BJ (cell line): Measurements from ENCODE around the gene HS6ST2. TPM values are rescaled to one million over a fixed set of nuclear protein-coding genes. Genes with fewer than 3 reads are reported as not detected.

Source experiments
- CTCF ChIA-PET: fragments of 350-600 bp; formaldehyde crosslinking; extraction: SDS; loops from one replicate; lab custom pipeline; 2021; ENCODE audit warnings: antibody characterized with exemption, inconsistent platforms; lab: Yijun Ruan, JAX
- POLR2A ChIA-PET: fragments of 300-600 bp; sonication (Branson Sonifier 250); formaldehyde crosslinking; extraction: SDS; loops from one replicate; lab custom pipeline; 2021; ENCODE audit warnings: antibody characterized with exemption; lab: Charles Lee
- DNase-seq: peaks from one replicate; pipeline ENCODE4 v3.0.0-alpha.2; 2011; ENCODE audit warnings: low read depth
- H3K27me3 ChIP-seq: 2 replicates; pipeline ENCODE4 v1.6.0; 2011; ENCODE audit warnings: low read length; ENCODE audit not compliant: control insufficient read depth, insufficient read depth
- H3K36me3 ChIP-seq: 2 replicates; pipeline ENCODE4 v1.5.1; 2011; ENCODE audit warnings: low read length; ENCODE audit not compliant: control insufficient read depth, insufficient read depth
- H3K4me3 ChIP-seq: 2 replicates; pipeline ENCODE4 v1.5.1; 2011; ENCODE audit warnings: low read depth, mild to moderate bottlenecking, control low read depth, low read length
- CTCF ChIP-seq: IDR thresholded peaks from 2 replicates; pipeline ENCODE4 v1.5.1; 2011; ENCODE audit warnings: low read depth, mild to moderate bottlenecking, control low read depth, inconsistent platforms, low read length, moderate library complexity; ENCODE audit not compliant: insufficient read depth
- polyA plus RNA-seq: library from polyadenylated mRNA; depleted of rRNA; stranded (reverse); fragments of >200 nt; gene quantifications from 2 replicates; pipeline ENCODE4 v1.2.3, GENCODE V29; 2011

Gene HS6ST2
- polyA plus RNA-seq, 1 experiment, result not detected

- Histone ChIP-seq H3K36me3 (no peaks in the 10 kb centered on the region), H3K27me3 (no peaks in the 10 kb centered on the region), H3K4me3 (no peak overlapping the region)
- no peak for TF ChIP-seq CTCF
- DNase-seq, result no peak
- ChIA-PET CTCF (interaction anchor here (1.1 kb wide), 1 partner anchor 15 kb away, joined by 3 read pairs; no protein-coding TSS in a partner anchor), POLR2A (no interaction called here)
Observed at GRCh38 chrX:132819711-132820264, 138.6 kb downstream of the HS6ST2 start.

GRCh38 chrX:132818638-132819037 is 139.8 kb downstream of the HS6ST2 start:
- POLR2A ChIA-PET, result no interaction called here
- CTCF ChIA-PET, result no interaction called here
- Histone ChIP-seq H3K27me3 (no peaks in the 10 kb centered on the region), H3K4me3 (no peak overlapping the region), H3K36me3 (no peaks in the 10 kb centered on the region)
- no peak for TF ChIP-seq CTCF
- DNase-seq, result no peak

- POLR2A ChIA-PET, result no interaction called here
- TF ChIP-seq CTCF, result no peak
- no peaks in the 10 kb centered on the region for H3K36me3 ChIP-seq
- no peak for DNase-seq
- H3K4me3 ChIP-seq, result no peak overlapping the region
- no peaks in the 10 kb centered on the region for H3K27me3 ChIP-seq
- CTCF ChIA-PET, result no interaction called here
Observed at GRCh38 chrX:132815643-132816042, 142.8 kb downstream of the HS6ST2 start.

- no peaks in the 10 kb centered on the region for H3K36me3 ChIP-seq
- TF ChIP-seq CTCF, result no peak
- H3K4me3 ChIP-seq, result no peak overlapping the region
- ChIA-PET POLR2A (no interaction called here), CTCF (no interaction called here)
- H3K27me3 ChIP-seq, result no peaks in the 10 kb centered on the region
- no peak for DNase-seq
Observed at GRCh38 chrX:132810964-132811712, 147.3 kb downstream of the HS6ST2 start.

- Histone ChIP-seq H3K27me3 (no peaks in the 10 kb centered on the region), H3K4me3 (no peak overlapping the region), H3K36me3 (no peaks in the 10 kb centered on the region)
- TF ChIP-seq CTCF, result no peak
- ChIA-PET POLR2A (no interaction called here), CTCF (no interaction called here)
- DNase-seq, result no peak
Observed at GRCh38 chrX:132810488-132810887, 147.9 kb downstream of the HS6ST2 start.
